ENCODE data around the gene ZBP1.

Gene ZBP1

DNA sequence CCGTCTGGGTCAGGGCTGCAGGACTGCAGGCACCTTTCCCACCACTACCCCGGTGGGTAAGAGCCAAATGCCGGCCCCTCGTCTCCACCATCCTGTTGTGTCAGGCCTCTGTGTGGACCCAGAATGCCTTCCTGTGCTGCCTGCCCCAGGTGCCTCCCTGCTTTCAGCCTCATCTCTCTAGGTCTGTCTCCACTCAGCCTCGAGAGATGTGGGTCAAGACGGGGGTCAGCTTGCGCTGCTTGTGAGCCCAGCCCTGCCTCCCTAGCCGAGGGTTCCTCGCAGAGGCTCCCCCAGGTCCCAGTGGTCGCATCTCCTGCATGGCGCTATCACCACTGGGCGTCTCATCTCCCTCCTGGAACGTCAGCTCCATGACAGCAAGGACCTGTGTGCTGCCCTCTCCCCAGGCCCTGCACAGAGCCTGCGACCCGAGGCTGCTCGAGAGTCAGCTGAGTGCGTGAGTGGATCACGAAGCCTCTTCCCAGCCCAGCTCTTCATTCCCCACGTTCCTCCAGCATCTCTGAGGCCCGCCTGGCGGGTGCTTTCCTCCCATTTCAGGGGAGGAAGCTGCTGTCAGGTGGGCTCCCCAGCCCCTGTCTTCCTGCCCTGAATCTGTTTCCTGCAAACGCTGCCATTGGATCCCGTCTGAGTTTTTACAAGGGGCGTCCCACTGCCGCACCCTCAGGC, 38.7 kb upstream of the ZBP1 start:
- DNase-seq (ENCODE audit: low read depth, low spot score) = no peak

DNA sequence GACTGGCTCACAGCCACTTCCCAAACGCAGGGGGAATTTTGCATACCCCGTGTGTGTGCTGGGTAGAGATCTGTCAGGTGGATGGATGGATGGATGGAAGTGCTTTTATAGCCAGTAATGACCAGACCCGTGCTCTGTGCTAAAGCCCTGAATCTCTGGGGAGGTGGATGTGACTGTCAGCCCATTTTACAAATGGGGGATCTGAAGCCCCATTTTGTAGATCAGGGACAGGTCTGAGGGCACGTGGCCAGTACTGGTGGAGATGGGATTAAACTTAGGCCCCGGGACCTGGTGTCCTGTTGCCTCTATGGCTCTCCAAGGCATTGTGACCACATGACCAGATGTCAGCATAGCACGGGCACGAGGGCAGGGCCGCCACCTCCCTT, 38.2 kb upstream of the ZBP1 start:
- DNase-seq (ENCODE audit: low read depth, low spot score) = no peak

DNA sequence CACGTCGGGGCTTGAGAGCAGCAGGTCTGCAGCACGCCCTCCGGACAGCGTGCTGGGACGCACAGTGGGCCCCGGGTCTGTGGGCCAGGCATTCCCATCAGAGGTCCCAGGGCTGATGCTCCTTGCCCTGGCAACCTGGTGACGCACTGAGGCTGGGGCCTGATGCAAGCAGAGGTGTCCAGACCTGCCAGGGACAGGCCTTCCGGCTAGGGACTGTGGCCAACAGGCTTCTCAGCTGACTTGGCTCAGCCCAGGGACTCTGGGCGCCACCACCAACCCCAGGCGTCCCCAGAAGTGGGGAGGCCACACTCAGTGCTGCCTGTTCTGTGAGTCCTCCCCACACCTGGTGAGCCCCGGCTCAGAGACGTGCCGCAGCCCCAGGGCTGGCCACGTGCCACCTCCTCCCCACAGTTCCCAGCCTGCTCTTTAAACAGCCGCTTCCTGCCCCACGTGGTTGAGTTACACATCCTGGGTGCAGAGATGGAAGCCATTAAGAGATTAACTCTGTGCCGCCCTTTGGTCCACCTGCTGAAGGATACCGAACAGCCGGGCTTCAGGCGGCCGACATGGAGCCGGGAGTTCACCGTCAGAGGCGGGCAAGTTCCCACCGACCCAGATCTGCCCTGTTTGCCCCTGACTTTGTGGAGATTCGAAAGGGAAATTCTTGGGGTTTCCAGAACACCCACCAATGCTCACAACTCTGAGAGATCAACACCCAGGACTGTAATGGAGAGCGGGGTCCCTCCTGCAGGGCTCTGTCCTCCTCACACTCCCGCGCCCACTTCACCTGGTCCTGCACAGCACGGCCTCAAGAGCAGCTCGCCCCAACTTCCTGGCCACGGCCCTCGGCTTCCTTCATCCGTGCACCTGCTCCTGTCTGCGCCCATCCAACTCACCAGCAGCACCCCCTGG, 37.6 kb upstream of the ZBP1 start:
- no peak for DNase-seq (ENCODE audit: low read depth, low spot score)

- DNase-seq (ENCODE audit: low read depth, low spot score) = no peak
These were observed 36.8 kb upstream of the ZBP1 start for GRCh38 chr20:57656821-57657534.

DNA sequence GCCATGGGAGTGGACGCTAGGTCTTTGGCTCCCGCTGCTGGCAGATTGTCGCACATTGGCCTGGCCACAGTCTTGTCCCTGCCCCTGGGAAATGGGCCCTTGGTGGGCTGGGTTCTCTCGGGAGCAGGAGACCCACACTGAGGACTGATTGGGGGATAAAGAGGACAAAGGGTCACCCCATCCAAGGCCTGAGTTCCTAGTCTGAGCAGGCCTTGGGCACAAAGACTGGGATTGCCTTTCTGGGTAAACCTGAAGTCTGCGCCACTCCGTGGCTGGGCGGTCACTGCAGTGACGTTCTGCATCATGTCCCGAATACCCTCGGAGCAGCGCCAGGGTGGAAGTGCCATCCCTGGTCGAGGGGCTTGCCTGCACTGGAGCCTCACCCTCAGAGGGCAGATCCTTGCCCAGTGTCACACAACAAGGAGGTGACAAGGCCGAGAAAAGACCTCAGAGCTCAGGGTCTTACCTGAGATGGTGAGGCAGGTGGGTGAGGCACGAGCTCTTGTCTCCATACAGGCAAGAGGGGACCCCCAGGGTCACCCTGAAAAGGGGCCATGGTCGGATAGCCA, 36.1 kb upstream of the ZBP1 start:
- no peak for DNase-seq (ENCODE audit: low read depth, low spot score)

DNA sequence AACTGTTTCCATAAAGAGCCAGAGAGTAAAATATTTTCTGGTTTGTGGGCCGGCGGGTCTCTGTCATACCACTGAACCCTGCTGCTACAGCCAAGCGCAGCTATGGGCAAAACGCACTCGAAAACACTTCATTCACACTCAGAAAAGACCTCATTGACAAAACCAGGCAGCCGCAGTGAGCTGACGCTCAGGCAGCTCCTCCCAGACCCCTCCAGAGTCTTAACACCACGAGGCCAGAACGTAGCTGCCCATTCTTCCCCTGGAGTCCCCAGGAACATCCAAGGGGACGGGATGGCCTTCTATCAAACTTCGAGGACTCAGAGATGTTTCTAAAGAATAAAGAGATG, 35.6 kb upstream of the ZBP1 start:
- no peak for DNase-seq (ENCODE audit: low read depth, low spot score)

DNA sequence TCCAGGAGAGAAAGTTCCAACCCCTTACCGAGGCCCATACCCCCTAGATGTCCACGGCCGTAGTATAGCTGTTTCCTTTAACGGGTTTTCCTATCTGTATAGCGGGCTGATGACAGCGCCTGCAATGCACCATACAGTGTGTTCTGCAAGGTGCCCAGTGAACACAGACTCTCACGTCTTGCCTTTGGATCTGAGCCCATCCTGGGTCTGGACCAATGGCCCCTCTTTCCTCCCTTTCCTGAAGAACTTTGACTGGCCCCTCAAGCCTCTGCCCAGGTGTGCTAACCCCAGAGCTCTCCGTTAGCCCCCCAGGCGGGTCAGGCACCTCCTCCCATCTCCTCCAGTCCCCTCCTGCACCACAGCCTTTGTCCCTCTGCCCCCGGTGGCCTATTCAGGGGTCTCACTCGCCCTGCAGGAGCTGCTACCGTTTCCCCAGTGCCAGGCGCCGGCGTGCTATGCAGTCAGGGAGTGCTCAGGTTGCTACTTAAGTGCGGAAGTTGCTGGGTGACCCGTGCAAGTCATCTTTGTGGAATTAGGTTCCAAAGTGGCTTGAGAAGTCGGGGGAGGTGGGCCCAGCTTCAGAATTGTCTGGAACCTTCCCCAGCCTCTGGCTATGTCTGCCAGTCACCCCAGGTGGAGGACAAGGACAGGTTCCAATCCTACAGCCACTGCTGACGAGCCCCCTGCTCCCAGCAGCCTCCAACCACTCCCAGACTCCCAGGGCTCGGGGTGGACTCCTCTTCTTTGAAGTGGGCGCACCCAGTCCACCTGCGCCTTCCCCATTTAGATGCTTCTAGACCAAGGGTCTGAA, 35.0 kb upstream of the ZBP1 start:
- DNase-seq (ENCODE audit: low read depth, low spot score) = peak; percentile 15

GRCh38 chr20:57654363-57654997, 34.3 kb upstream of the ZBP1 start:
- peak; percentile 78 for DNase-seq (ENCODE audit: low read depth, low spot score)

DNA sequence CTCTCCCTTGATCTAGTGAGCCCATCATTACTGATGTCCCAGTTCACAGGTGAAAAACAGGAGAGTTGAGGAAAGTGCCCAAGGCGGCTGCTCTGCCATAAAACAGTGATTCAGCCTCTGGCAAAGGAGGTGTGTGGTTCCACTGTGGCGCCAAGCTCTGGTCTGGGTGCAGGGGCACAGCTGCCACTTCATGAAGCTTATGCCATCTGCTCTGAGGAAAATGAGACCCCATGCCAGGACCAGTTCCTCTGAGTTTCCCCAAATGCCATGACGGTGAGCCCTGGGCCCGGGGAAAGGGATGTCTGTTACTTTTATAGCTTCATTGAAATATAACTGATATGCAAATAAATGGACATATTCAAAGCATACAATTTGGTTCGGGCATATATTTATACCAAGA, 33.7 kb upstream of the ZBP1 start:
- DNase-seq (ENCODE audit: low read depth, low spot score) = no peak

GRCh38 chr20:57653546-57653900, 33.3 kb upstream of the ZBP1 start:
- peak; percentile 0 for DNase-seq (ENCODE audit: low read depth, low spot score)

- DNase-seq (ENCODE audit: low read depth, low spot score) = peak; percentile 1
These were observed 32.6 kb upstream of the ZBP1 start for GRCh38 chr20:57652606-57653545.

- DNase-seq (ENCODE audit: low read depth, low spot score) = no peak
These were observed 31.8 kb upstream of the ZBP1 start for GRCh38 chr20:57651881-57652605.

DNA sequence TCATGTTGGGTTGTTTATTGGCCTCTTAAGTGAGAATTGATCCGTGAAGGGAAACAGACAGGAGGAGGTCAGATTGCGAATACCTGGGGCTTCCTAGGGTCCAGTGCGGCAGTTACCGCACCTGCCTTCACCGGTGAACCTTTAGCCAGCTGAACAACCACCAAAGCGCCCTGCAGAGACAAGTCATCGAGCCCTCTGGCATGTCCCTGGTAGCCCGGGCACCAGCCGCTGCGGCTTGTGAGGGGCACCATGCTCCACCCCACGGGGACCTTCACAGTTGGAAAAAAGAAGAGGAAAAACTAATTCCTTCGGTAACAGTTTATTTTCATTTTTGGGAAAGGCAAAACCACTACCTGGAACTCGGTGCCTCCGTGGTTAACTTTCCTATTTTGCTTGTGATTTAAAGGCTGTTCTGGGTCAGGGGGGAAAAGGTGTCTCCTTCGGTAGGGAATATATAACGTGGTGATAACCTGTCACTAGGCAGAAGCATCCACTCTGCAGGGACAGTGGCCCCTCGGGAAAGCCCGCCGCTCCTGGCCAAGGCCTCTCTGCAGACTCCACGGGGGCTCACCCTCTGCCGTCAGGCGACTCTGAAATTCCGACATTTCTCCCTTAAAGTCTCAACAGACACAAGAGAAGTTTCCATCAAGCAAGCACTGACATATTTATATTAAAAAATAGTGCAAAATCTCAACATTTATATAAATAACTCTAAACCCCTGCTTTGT, 30.7 kb upstream of the ZBP1 start:
- DNase-seq (ENCODE audit: low read depth, low spot score) = no peak

GRCh38 chr20:57650266-57650665, 30.0 kb upstream of the ZBP1 start:
- DNase-seq (ENCODE audit: low read depth, low spot score) = no peak

GRCh38 chr20:57649617-57650015, 29.4 kb upstream of the ZBP1 start:
- no peak for DNase-seq (ENCODE audit: low read depth, low spot score)

- no peak for DNase-seq (ENCODE audit: low read depth, low spot score)
These were observed 28.8 kb upstream of the ZBP1 start for GRCh38 chr20:57648878-57649616.

DNA sequence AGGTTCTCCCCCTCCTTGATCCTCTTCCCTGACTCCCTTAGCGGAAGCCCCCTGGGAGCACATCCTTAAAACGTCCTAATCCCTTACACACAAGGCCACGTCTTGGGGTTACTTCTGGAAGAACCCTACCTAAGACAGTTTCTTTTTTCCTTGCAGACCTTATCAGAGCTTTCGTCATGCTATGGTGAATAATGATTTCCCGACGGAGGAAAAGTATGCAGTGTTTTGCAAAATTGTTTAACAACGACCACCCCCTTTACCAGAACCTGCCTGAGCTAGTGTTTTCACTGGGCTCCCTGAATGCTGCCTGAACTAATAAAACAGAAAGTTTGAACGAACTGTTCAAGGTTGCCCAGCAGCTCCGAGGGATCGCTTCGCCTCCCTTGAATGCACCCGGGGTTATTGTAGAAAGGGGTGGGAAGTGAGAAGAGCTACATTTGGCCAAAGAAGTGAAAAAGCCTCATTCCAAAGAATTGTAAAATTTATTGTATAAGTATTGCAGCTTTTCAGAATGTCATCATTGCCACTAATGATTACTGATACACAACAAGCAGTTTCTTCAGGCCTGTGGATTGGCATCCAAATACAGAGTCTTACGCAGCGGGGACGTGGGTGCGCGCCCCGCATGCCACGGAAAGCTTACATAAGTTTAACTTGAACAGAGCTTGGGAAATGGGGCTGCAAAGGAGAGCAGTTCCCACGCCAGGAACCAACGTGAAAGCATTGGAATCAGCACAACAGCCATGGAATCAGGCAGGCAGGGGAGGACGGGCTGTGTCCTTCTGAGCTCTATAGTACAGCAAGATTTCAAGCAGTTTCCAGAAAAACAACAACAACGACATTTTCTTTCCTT, 27.9 kb upstream of the ZBP1 start:
- no peak for DNase-seq (ENCODE audit: low read depth, low spot score)
